HG03025 (cell line): ENCODE data around the gene CHRM5.
A peak's percentile ranks its signal among the peaks of the same experiment; 100 is the strongest.

Source experiments
- ATAC-seq: cut with Tn5 transposase; IDR thresholded peaks from one replicate; pipeline ENCODE4 v1.9.1; 2021; ENCODE audit warnings: mild to moderate bottlenecking, moderate library complexity; ENCODE audit not compliant: unreplicated experiment, low FRiP score

CHRM5 gene

DNA sequence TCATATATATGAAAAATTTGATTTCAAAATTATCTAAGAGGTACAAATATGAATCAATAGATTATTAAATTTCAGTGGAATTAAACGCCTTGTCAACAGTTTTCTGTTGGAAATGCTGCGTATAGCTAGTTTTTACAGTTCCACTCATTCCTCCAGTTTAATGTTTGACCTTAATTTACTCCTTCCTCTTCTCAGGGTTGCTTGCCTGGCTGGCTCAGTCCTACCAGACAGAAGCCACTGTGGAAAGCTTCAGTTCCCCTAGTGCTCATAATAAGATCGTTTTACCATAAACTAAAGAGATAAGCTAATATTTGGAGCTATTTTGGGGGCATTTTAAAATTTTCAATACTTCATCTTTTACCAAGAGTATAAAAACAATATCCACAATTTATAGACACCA is 110.6 kb downstream of the CHRM5 start:
- no peak for ATAC-seq

DNA sequence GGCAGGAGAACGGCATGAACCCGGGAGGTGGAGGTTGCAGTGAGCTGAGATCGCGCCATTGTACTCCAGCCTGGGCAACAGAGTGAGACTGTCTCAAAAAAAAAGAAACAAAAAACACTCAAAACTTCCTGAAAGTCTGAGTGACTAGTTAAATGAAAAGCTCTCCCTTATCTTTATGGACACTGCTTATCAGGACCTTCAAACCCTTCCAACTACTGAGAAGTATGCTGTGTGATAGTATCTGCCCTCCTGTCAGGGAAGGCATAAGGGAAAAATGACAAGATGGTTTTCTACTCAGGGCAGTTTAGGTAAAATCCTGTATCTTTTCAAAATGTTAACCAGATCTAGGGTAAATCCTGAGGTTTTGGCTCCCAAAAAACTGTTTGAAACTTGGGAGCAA is 111.6 kb downstream of the CHRM5 start:
- no peak for ATAC-seq

DNA sequence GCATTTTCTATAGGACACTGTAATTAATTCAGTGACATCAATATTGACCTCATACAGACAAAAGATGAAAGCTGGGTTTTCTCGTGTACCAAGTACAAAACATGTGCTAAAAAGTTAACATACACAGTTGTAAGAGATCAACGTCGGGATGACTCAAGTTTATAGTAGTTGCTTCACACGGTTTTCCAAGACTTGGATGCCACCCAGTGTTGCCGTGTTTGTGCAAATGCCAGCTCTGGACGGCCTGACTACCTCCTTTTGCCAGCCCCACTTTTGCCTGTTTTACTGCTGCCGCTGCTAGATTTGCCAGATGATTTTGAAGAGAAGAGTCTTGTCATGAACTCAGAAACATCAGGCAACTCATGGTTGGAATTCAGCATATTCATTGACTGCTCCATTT is 115.8 kb downstream of the CHRM5 start:
- ATAC-seq: no peak

DNA sequence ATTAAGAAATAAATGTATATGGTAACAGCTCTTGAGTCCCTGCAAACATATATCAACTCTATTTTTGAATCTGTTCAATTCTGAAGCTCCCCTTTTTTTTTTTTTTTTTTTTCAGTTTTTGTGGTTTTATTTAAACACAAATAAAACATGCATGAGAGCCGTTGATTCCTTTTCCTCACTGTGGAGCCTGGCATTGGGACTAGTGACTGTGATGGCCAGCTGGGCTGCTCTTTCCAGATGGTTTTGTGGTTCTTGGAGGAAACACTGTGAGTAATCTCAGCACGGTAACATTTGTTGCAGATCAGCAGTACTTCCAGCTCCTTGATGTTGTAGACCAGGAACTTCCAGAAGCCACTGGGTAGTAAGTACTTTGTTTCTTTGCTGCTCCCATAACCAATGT is 117.4 kb downstream of the CHRM5 start:
- no peak for ATAC-seq

DNA sequence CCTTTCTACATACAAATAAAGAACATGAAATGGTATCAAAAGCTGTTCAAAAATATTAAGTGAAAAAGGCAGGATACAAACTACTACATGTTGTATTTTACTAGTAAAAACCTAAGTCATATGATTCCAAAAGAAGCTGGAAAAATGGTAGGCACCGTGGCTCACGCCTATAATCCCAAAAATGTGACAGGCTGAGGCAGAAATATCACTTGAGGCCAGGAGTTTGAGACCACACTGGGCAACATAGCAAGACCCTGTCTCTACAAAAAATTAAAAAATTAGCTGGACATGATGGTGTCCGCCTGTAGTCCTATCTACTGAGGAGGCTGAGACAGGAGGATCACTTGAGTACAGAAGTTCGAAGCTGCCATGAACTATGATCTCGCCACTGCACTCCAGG is 131.6 kb downstream of the CHRM5 start:
- ATAC-seq: no peak

DNA sequence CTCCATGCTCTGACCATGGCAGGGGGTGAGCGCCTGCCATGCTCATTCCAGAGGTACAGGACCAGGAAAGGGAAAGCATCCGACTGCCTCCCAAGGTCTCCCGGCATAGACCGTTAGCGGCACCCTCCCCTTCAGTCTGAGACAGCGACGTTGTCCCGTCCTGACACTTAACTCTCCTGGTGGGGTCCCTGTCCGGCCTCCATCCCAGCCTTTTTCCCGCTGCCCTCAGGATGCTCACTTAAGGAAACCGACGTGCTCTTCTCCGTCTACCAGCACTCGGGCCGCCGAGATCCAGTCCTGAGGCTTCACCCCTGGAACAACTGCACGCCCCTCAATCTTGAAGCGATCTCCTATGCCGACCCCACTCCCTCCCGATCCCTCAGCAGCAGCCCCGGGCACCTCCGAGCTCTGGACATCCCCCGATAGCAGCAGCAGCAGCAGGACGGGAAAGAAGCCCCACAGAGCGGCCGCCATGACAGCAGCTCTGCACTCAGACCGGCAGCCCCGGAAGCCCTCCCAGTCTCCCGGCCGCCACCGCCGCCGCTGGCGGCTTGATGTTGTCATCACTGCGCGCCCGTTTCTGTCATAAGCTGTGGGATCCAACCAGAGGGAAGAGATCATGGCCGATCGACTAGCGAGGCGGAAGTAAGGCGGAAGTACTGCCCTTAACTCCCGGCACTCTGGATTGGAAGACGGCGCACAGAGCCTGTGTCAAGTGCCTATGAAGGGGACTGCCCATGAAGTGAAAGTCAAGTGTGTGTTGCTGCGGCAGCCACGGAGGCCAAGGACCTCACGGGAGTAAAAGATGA is 133.3 kb downstream of the CHRM5 start, which contains the start of the genes EMC7 and PGBD4:
Gene EMC7 (minus strand): TSS at position 497 of the 809 bp plus-strand sequence. CDS start 23 bp downstream, at position 474.
Gene PGBD4 (plus strand): TSS at position 718 of the 809 bp plus-strand sequence. CDS start 449 bp downstream, outside the sequence.
- peak; percentile 98 for ATAC-seq

DNA sequence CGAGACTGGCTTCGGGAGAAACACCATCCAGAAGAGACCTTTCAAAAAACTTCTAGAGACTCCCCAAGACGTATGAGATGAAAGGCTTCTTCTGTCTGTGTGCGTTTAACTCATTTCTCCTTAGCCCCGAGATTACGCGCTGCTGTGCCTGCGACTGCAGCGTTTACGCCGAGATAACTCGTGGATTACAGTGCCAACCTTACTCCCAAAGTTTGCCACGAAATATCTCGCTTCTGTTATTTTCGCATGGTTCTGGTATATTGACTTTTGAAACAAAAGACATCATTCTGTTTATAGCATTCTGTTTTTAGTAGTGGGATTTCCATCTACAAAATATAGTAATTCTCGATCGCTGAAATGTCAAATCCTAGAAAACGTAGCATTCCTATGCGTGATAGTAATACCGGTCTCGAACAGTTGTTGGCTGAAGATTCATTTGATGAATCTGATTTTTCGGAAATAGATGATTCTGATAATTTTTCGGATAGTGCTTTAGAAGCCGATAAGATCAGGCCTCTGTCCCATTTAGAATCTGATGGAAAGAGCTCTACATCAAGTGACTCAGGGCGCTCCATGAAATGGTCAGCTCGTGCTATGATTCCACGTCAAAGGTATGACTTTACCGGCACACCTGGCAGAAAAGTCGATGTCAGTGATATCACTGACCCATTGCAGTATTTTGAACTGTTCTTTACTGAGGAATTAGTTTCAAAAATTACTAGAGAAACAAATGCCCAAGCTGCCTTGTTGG is 134.1 kb downstream of the CHRM5 start:
- peak; percentile 25 for ATAC-seq

DNA sequence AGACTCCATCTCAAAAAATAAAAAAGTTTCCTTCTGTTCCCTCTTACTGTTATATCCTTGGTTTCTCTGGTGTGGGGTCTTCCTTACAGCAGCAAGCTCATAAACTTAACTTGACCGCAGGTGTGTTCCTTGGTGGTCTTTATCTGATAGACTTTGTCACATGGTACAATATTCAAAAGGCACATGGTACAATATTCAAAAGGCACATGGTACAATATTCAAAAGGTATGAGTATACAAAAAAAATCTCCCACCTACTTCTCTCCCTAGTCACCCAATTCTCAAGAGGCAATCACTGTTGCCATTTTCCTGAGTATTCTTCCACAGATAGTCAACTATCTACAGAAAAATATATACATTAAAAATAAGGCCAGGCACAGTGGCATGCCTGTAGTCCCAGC is 138.1 kb downstream of the CHRM5 start:
- ATAC-seq: no peak

DNA sequence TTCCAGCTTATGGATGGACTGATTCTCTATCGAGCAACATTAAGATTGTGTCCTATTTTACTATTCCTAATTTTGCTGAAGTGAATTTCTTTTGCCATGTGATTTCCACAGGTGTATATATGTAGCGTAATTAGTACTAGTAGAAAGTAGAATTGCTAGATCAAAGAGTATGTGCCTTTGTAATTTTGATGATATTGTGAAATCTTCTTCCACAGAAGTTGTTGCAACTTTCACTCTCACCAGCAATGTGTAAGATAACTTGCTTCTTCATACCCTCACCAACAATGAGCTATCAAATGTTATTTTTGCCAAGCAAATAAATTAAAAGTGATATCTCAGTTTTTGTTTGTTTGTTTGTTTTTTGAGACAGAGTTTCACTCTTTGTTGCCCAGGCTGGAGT is 139.0 kb downstream of the CHRM5 start:
- ATAC-seq: no peak

DNA sequence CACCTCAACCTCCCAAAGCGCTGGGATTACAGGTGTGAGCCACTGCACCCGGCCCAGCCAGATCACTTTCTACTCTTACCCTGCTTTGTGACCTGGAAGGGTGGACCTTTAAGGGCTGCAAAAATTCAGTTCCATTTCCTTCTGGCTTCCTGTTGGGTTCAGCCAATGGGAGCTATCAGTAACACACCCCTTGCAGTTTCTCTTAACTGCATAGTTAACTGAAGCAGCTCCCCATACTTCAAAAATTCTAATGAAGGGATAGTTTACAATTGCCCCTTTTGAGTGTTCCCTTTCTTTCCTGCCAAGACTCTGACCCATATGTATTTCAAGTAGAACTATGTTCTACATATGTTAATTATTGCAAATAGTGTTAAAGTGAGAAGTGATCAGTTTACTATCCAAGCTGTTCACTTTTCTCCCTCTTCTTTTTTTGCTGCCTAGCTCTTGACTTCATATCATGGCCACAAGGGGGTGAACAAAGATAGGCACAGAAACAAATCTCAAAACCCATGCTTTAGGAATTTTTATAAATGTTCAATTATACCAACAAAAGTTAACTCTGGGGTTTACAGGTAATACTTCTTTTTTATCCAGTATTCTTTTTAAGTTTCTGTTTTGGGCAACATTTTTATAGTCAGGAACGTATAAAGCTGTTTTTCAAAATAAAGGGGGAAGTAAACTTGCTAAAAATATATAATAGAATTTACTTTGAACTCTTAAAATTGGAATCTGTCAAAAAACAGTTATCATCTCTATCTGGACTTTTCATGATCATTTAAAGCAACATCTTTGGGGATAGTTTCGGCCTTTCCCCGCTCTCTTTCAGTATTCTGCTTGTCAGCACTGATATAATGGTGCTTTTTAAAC is 141.7 kb downstream of the CHRM5 start:
- no peak for ATAC-seq

DNA sequence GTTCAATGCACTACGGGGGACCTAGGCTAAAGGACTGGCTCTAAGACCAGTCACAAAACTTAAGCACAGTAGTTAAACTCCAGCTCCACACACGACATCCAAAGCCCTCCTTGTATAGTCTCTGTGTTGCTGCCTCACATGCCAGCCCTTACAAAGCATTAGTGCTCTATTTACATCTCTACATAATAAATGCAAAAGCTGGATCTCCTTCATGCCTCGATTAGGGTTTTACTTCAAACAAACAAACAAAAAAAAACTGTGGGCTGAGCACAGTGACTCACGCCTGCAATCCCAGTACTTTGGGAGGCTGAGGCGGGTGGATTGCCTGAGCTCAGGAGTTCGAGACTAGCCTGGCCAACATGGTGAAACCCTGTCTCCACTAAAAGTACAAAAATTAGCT is 143.2 kb downstream of the CHRM5 start:
- no peak for ATAC-seq

DNA sequence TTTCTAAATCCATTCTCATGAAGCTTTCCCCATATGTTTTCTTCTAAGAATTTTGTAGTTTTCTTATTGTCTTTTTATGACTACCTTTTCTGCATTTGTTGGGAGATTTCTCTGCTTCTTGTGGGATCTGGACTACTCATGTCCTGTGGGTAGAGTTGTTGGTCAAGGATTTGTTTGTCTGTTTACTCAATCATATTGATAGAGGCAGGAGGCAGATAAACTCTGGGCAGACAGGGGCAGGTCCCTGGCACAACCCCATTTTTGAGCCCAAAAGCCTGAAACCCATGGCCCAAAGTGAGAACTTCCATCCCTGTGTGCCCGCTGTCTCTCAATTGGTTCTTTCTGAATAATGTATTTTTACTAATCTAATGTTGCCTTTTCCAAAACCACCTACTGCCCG is 145.9 kb downstream of the CHRM5 start:
- ATAC-seq: no peak

DNA sequence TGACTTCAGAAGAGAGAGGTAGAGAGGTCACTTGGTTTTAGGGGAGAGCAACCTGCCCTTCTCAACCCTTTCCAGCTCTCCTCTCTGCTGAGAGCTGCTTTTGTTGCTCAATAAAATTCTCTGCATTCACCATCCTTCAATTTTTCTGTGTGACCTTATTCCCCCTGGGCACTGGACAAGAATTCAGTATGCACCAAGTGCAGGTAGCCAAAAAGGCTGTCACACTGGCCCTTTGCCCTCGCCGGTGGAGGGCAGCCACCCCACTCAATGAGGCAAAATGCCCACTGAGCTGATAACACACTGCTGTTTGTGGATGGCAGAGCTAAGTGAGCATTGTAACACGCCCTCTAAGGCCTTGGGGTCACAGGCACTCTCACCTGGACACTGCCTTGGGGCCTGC is 146.4 kb downstream of the CHRM5 start:
- no peak for ATAC-seq

DNA sequence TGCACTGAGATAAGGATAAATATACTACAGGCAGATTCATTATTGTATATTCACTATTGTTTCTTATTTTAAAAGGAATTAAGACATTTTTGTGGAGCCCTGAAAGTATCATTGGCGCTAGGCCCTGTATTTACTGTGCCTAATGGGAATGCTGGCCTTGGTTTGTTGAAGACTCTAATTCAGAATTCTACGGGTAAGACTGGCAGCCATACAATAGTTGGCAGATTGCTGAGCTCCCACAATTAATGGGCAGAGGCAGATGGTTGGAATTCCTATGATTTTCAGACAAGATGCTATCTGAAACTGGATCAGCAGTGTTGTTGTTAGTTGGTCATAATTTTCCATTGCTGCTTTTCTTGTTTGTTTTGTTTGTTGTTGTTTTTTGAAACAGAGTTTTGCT is 148.3 kb downstream of the CHRM5 start:
- ATAC-seq: no peak
